ENCODE data around the gene RGR.

The RGR gene

DNA sequence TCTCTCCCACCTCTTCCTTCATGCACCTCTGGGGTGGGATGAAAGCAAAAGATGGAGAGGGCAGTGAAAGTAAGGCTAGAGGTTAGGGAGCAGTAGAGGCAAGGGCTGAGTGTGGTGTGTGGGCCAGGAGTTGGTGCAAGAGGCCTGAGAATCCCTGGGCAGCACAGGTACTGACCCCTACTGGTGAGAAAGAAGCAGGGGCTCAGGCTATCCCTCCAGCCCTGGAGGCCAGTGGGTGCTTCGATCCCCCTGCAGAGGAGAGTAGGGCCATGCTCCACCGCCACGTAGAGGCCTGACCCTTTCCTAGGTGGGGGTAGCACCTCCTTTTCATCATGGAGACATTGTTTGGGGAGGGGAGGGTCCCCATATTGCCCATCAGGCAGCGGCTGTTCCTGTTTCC is 40.7 kb upstream of the RGR start:
- Histone ChIP-seq H3K4me1 (ENCODE audit: control insufficient read depth in 5 of 5, insufficient read depth in 5 of 5, low read length in 5 of 5) (no peaks in the 10 kb centered on the region), H3K4me3 (ENCODE audit: low read depth in 1 of 5, low read length in 5 of 5) (no peak overlapping the region), H3K36me3 (ENCODE audit: control insufficient read depth in 5 of 5, insufficient read depth in 5 of 5, low read length in 5 of 5) (no peaks in the 10 kb centered on the region), H3K9me3 (ENCODE audit: control insufficient read depth in 5 of 5, low read length in 5 of 5) (no peaks in the 10 kb centered on the region), H3K27ac (ENCODE audit: low read depth, low read length) (no peak overlapping the region), H3K27me3 (ENCODE audit: control insufficient read depth in 5 of 5, insufficient read depth in 4 of 5, low read length in 5 of 5) (peaks cover 0 to 9% (median 4%) of the 10 kb centered on the region in 5 donors), H3K9ac (ENCODE audit: low read length in 5 of 5) (no peak overlapping the region)

DNA sequence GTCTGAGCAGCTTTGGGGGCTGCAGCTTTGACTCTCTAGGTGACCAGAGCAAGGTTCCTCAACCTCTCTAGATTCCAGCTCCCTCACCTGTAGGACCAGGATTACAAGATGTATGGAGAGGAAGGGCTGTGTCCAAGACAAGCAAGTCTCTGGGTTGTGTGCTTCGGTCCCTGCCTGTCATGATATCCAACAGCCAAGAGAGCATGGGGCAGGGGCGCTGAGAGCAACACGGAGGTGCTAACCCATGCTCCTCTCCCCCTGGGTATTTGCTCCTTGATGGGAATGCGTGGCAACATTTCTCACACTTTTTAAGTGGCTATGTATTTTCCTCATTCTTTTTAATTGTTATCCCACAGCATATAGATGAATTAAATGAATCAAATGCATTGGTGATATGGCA is 40.2 kb upstream of the RGR start:
- Histone ChIP-seq H3K36me3 (ENCODE audit: control insufficient read depth in 5 of 5, insufficient read depth in 5 of 5, low read length in 5 of 5) (no peaks in the 10 kb centered on the region), H3K27me3 (ENCODE audit: control insufficient read depth in 5 of 5, insufficient read depth in 4 of 5, low read length in 5 of 5) (peaks cover 0 to 9% (median 4%) of the 10 kb centered on the region in 5 donors), H3K9ac (ENCODE audit: low read length in 5 of 5) (no peak overlapping the region), H3K27ac (ENCODE audit: low read depth, low read length) (no peak overlapping the region), H3K4me3 (ENCODE audit: low read depth in 1 of 5, low read length in 5 of 5) (no peak overlapping the region), H3K4me1 (ENCODE audit: control insufficient read depth in 5 of 5, insufficient read depth in 5 of 5, low read length in 5 of 5) (no peaks in the 10 kb centered on the region), H3K9me3 (ENCODE audit: control insufficient read depth in 5 of 5, low read length in 5 of 5) (no peaks in the 10 kb centered on the region)

GRCh38 chr10:84205049-84205852 is 39.6 kb upstream of the RGR start:
- Histone ChIP-seq H3K27me3 (ENCODE audit: control insufficient read depth in 5 of 5, insufficient read depth in 4 of 5, low read length in 5 of 5) (peaks cover 0 to 9% (median 4%) of the 10 kb centered on the region in 5 donors), H3K9ac (ENCODE audit: low read length in 5 of 5) (no peak overlapping the region), H3K27ac (ENCODE audit: low read depth, low read length) (no peak overlapping the region), H3K36me3 (ENCODE audit: control insufficient read depth in 5 of 5, insufficient read depth in 5 of 5, low read length in 5 of 5) (no peaks in the 10 kb centered on the region), H3K9me3 (ENCODE audit: control insufficient read depth in 5 of 5, low read length in 5 of 5) (no peaks in the 10 kb centered on the region), H3K4me3 (ENCODE audit: low read depth in 1 of 5, low read length in 5 of 5) (no peak overlapping the region), H3K4me1 (ENCODE audit: control insufficient read depth in 5 of 5, insufficient read depth in 5 of 5, low read length in 5 of 5) (no peaks in the 10 kb centered on the region)

DNA sequence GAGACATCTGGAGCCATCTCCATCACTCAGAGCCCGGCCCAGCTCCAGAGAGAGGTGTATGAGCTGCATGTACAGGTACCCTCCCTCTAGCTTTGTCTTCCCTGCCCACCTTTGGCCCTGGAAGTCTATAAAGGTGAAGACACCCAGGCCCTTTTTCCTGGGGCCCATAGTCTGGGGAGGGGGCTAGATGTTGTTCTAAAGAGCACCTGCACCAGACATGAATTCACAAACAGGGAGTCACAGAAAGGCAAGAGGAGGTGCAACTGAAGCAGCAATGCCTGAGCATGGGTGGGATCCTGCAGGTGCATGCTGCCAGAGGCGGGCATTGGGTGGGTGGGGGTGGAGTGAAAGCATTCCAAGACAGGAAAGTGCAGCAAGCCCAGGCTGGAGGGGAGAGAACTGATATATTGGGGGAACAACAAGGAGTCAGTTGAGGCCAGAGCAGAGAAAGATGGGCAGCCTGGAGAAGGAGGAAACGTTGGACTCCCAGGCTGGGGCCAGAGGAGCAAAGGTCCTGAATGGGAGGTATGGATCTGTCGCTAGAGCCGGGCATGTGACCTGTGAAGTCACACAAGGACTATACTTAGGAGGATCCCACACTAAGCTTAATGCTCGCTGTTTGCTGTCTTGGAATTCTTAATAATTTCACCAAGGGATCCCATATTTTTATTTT is 38.9 kb upstream of the RGR start:
- H3K9ac ChIP-seq (ENCODE audit: low read length in 5 of 5), result no peak overlapping the region
- H3K9me3 ChIP-seq (ENCODE audit: control insufficient read depth in 5 of 5, low read length in 5 of 5), result no peaks in the 10 kb centered on the region
- no peak overlapping the region for H3K4me3 ChIP-seq (ENCODE audit: low read depth in 1 of 5, low read length in 5 of 5)
- H3K36me3 ChIP-seq (ENCODE audit: control insufficient read depth in 5 of 5, insufficient read depth in 5 of 5, low read length in 5 of 5), result no peaks in the 10 kb centered on the region
- no peak overlapping the region for H3K27ac ChIP-seq (ENCODE audit: low read depth, low read length)
- no peaks in the 10 kb centered on the region for H3K4me1 ChIP-seq (ENCODE audit: control insufficient read depth in 5 of 5, insufficient read depth in 5 of 5, low read length in 5 of 5)
- H3K27me3 ChIP-seq (ENCODE audit: control insufficient read depth in 5 of 5, insufficient read depth in 4 of 5, low read length in 5 of 5), result peaks cover 0 to 9% (median 4%) of the 10 kb centered on the region in 5 donors

DNA sequence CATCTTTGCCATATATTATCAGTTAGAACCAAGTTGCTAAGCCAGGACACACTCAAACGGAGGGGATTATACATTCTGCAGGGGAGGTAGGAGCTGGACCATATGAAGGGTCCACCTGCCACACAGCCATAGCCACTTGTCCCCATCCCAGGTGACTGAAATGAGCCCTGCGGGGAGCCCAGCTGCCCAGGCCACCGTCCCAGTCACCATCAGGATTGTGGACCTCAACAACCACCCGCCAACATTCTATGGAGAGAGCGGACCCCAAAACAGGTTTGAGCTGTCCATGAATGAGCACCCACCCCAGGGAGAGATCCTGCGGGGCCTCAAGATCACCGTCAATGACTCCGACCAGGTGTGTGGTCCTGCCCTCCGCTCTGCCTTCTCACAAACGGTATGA is 36.8 kb upstream of the RGR start:
- H3K4me1 ChIP-seq (ENCODE audit: control insufficient read depth in 5 of 5, insufficient read depth in 5 of 5, low read length in 5 of 5), result no peaks in the 10 kb centered on the region

DNA sequence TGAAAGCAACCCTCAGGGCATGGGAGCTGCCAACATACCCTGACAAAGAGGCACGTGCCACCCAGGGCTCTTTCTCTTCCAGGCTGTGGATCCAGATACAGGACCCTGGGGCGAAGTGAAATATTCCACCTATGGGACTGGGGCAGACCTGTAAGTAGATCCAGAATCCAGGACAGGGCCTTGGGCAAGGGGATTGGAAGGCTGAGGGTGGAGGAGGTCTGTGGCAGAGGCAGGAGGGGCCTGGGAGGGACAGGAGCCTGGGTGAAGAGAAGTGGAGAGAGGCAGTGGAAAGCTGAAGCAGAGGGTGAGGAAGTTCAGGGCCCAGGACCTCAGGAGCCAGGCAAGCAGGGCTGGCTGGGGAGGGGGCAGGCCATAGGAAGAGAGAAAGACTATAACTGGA is 33.3 kb upstream of the RGR start:
- Histone ChIP-seq H3K27ac (ENCODE audit: low read depth, low read length) (no peak overlapping the region), H3K4me1 (ENCODE audit: control insufficient read depth in 5 of 5, insufficient read depth in 5 of 5, low read length in 5 of 5) (no peaks in the 10 kb centered on the region), H3K9me3 (ENCODE audit: control insufficient read depth in 5 of 5, low read length in 5 of 5) (no peaks in the 10 kb centered on the region)

More for the DNA sequence above, 36.8 kb upstream of the RGR start:
- H3K9me3 ChIP-seq (ENCODE audit: control insufficient read depth in 5 of 5, low read length in 5 of 5), result no peaks in the 10 kb centered on the region
- H3K4me3 ChIP-seq (ENCODE audit: low read depth in 1 of 5, low read length in 5 of 5), result no peak overlapping the region
- peaks cover 0 to 9% (median 4%) of the 10 kb centered on the region in 5 donors for H3K27me3 ChIP-seq (ENCODE audit: control insufficient read depth in 5 of 5, insufficient read depth in 4 of 5, low read length in 5 of 5)
- no peaks in the 10 kb centered on the region for H3K36me3 ChIP-seq (ENCODE audit: control insufficient read depth in 5 of 5, insufficient read depth in 5 of 5, low read length in 5 of 5)
- H3K27ac ChIP-seq (ENCODE audit: low read depth, low read length), result no peak overlapping the region
- H3K9ac ChIP-seq (ENCODE audit: low read length in 5 of 5), result no peak overlapping the region

DNA sequence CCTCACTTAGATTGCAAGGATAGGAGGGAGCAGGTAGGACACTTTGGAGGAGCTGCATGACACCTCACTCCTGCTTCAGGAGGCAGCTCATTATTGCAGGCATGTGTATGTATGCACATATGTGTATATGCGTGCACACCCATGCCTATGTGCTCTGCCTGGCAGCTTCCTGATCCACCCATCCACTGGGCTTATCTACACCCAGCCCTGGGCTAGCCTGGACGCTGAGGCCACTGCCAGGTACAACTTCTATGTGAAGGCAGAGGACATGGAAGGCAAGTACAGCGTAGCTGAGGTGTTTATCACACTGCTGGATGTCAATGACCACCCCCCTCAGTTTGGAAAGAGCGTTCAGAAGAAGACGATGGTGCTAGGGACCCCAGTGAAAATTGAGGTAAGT is 32.8 kb upstream of the RGR start:
- no peak overlapping the region for H3K9ac ChIP-seq (ENCODE audit: low read length in 5 of 5)
- H3K36me3 ChIP-seq (ENCODE audit: control insufficient read depth in 5 of 5, insufficient read depth in 5 of 5, low read length in 5 of 5), result no peaks in the 10 kb centered on the region
- no peak overlapping the region for H3K27ac ChIP-seq (ENCODE audit: low read depth, low read length)
- H3K4me3 ChIP-seq (ENCODE audit: low read depth in 1 of 5, low read length in 5 of 5), result no peak overlapping the region
- H3K9me3 ChIP-seq (ENCODE audit: control insufficient read depth in 5 of 5, low read length in 5 of 5), result no peaks in the 10 kb centered on the region
- no peaks in the 10 kb centered on the region for H3K4me1 ChIP-seq (ENCODE audit: control insufficient read depth in 5 of 5, insufficient read depth in 5 of 5, low read length in 5 of 5)
- H3K27me3 ChIP-seq (ENCODE audit: control insufficient read depth in 5 of 5, insufficient read depth in 4 of 5, low read length in 5 of 5), result peaks cover 0 to 7% (median under 1%) of the 10 kb centered on the region in 5 donors

More for the DNA sequence above, 33.3 kb upstream of the RGR start:
- Histone ChIP-seq H3K36me3 (ENCODE audit: control insufficient read depth in 5 of 5, insufficient read depth in 5 of 5, low read length in 5 of 5) (no peaks in the 10 kb centered on the region), H3K4me3 (ENCODE audit: low read depth in 1 of 5, low read length in 5 of 5) (no peak overlapping the region), H3K9ac (ENCODE audit: low read length in 5 of 5) (no peak overlapping the region), H3K27me3 (ENCODE audit: control insufficient read depth in 5 of 5, insufficient read depth in 4 of 5, low read length in 5 of 5) (peaks cover 0 to 7% (median 4%) of the 10 kb centered on the region in 5 donors)

DNA sequence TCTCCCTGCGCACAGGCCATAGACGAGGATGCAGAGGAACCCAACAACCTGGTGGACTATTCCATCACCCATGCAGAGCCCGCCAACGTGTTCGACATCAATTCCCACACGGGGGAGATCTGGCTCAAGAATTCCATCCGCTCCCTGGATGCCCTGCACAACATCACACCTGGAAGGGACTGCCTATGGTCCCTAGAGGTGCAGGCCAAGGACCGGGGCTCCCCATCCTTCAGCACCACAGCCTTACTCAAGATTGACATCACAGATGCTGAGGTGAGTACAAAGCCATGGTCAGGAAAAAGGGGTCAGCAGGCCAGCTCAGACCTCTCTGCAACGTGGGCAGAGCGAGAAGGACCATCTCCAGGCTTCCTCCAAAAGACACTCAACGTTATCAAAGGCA is 31.8 kb upstream of the RGR start:
- Histone ChIP-seq H3K27me3 (ENCODE audit: control insufficient read depth in 5 of 5, insufficient read depth in 4 of 5, low read length in 5 of 5) (peaks cover 0 to 6% (median 0%) of the 10 kb centered on the region in 5 donors), H3K27ac (ENCODE audit: low read depth, low read length) (no peak overlapping the region), H3K9me3 (ENCODE audit: control insufficient read depth in 5 of 5, low read length in 5 of 5) (no peaks in the 10 kb centered on the region), H3K9ac (ENCODE audit: low read length in 5 of 5) (no peak overlapping the region), H3K4me3 (ENCODE audit: low read depth in 1 of 5, low read length in 5 of 5) (no peak overlapping the region), H3K36me3 (ENCODE audit: control insufficient read depth in 5 of 5, insufficient read depth in 5 of 5, low read length in 5 of 5) (no peaks in the 10 kb centered on the region), H3K4me1 (ENCODE audit: control insufficient read depth in 5 of 5, insufficient read depth in 5 of 5, low read length in 5 of 5) (no peaks in the 10 kb centered on the region)

GRCh38 chr10:84214046-84214572 is 30.7 kb upstream of the RGR start:
- Histone ChIP-seq H3K27me3 (ENCODE audit: control insufficient read depth in 5 of 5, insufficient read depth in 4 of 5, low read length in 5 of 5) (peaks cover 0 to 6% (median 0%) of the 10 kb centered on the region in 5 donors), H3K36me3 (ENCODE audit: control insufficient read depth in 5 of 5, insufficient read depth in 5 of 5, low read length in 5 of 5) (no peaks in the 10 kb centered on the region), H3K9ac (ENCODE audit: low read length in 5 of 5) (no peak overlapping the region), H3K27ac (ENCODE audit: low read depth, low read length) (no peak overlapping the region), H3K4me1 (ENCODE audit: control insufficient read depth in 5 of 5, insufficient read depth in 5 of 5, low read length in 5 of 5) (no peaks in the 10 kb centered on the region), H3K9me3 (ENCODE audit: control insufficient read depth in 5 of 5, low read length in 5 of 5) (no peaks in the 10 kb centered on the region), H3K4me3 (ENCODE audit: low read depth in 1 of 5, low read length in 5 of 5) (no peak overlapping the region)

- H3K4me1 ChIP-seq (ENCODE audit: control insufficient read depth in 5 of 5, insufficient read depth in 5 of 5, low read length in 5 of 5), result no peaks in the 10 kb centered on the region
- H3K9ac ChIP-seq (ENCODE audit: low read length in 5 of 5), result no peak overlapping the region
- no peak overlapping the region for H3K27ac ChIP-seq (ENCODE audit: low read depth, low read length)
- no peaks in the 10 kb centered on the region for H3K9me3 ChIP-seq (ENCODE audit: control insufficient read depth in 5 of 5, low read length in 5 of 5)
- peaks cover 0 to 6% (median 0%) of the 10 kb centered on the region in 5 donors for H3K27me3 ChIP-seq (ENCODE audit: control insufficient read depth in 5 of 5, insufficient read depth in 4 of 5, low read length in 5 of 5)
- H3K36me3 ChIP-seq (ENCODE audit: control insufficient read depth in 5 of 5, insufficient read depth in 5 of 5, low read length in 5 of 5), result no peaks in the 10 kb centered on the region
- H3K4me3 ChIP-seq (ENCODE audit: low read depth in 1 of 5, low read length in 5 of 5), result no peak overlapping the region
Observed at GRCh38 chr10:84214612-84215235, 30.1 kb upstream of the RGR start.
